GM12892 (cell line): ENCODE results near the gene NAALADL2.
"Not testable (repeated sequence)": the region's sequence is repeated elsewhere in the genome, so short reads cannot be mapped to it uniquely, and the experiment has no call there.

Experiments
- POLR2A ChIP-seq: IDR thresholded peaks from 2 replicates; pipeline ENCODE4 v1.6.1; 2011; ENCODE audit warnings: low read depth, low read length, control low read depth
- POLR2AphosphoS5 ChIP-seq: IDR thresholded peaks from 2 replicates; pipeline ENCODE4 v1.6.1; 2011; ENCODE audit warnings: low read depth, low read length, control low read depth

GRCh38 chr3:175370426-175370825, 511.3 kb downstream of the NAALADL2 start:
- TF ChIP-seq POLR2AphosphoS5, POLR2A: not testable (repeated sequence)
